Fibroblast of pulmonary artery (primary cell): ENCODE measurements around the gene VAX1.

Experiments
- DNase-seq: peaks from one replicate; pipeline ENCODE4 v3.0.0-alpha.2; 2010; ENCODE audit warnings: low read depth
- H3K4me3 ChIP-seq: replicated peaks from 2 replicates; pipeline ENCODE4 v1.5.1; 2011; ENCODE audit warnings: low read depth, mild to moderate bottlenecking, control low read depth, low read length, moderate library complexity
- CTCF ChIP-seq: IDR thresholded peaks from 2 replicates; pipeline ENCODE4 v1.5.1; 2011; ENCODE audit warnings: mild to moderate bottlenecking, control low read depth, low read length, inconsistent platforms; ENCODE audit errors: missing control alignments

VAX1 gene

GRCh38 chr10:117167346-117167788 lies 29.3 kb upstream of the VAX1 start:
- no peak for TF ChIP-seq CTCF
- no peak for DNase-seq
- H3K4me3 ChIP-seq = no peak overlapping the region

- H3K4me3 ChIP-seq = no peak overlapping the region
- DNase-seq = no peak
- TF ChIP-seq CTCF = no peak
Observed at GRCh38 chr10:117166418-117167345, 28.6 kb upstream of the VAX1 start.

- H3K4me3 ChIP-seq = no peak overlapping the region
- DNase-seq = peak; percentile 57
- TF ChIP-seq CTCF = peak; percentile 66
Observed at GRCh38 chr10:117165538-117166417, 27.7 kb upstream of the VAX1 start.

GRCh38 chr10:117164592-117165537 lies 26.8 kb upstream of the VAX1 start:
- no peak for DNase-seq
- TF ChIP-seq CTCF = no peak
- peak overlapping the region; percentile 24 for H3K4me3 ChIP-seq

GRCh38 chr10:117163954-117164548 lies 26.0 kb upstream of the VAX1 start:
- H3K4me3 ChIP-seq = no peak overlapping the region
- no peak for DNase-seq
- no peak for TF ChIP-seq CTCF
